ENCODE results near the gene SLC43A3.

GRCh38 chr11:57463671-57464538 lies 37.0 kb upstream of the SLC43A3 start:
- TF ChIP-seq CTCF (IDR thresholded peaks at IDR 0.05; ENCODE audit: low read depth, low read length): no peak
- no peak for TF ChIP-seq EZH2phosphoT487 (IDR thresholded peaks at IDR 0.05; ENCODE audit: low read depth)

Data from OCI-LY3 (cell line).